Mesothelial cell of epicardium (in vitro differentiated cells): ENCODE data around the gene RAMP3. TPM values are rescaled to one million over a fixed set of nuclear protein-coding genes. Genes with fewer than 3 reads are reported as not detected.

Experiments
- DNase-seq, 2 experiments: peaks; one replicate each; pipeline ENCODE4 v3.0.0; 2021; ENCODE audit warnings: low spot score in 2 of 2; ENCODE audit not compliant: unreplicated experiment in 2 of 2
- H3K27ac Mint-ChIP-seq: 2 replicates; pipeline ENCODE4 v1.8.0; 2021; ENCODE audit warnings: mixed read lengths
- H3K27me3 Mint-ChIP-seq: 2 replicates; pipeline ENCODE4 v1.8.0; 2021; ENCODE audit warnings: low read depth, mixed read lengths
- H3K36me3 Mint-ChIP-seq: 2 replicates; pipeline ENCODE4 v1.8.0; 2021; ENCODE audit warnings: mixed read lengths
- H3K4me1 Mint-ChIP-seq: 2 replicates; pipeline ENCODE4 v1.8.0; 2021; ENCODE audit warnings: mixed read lengths
- H3K4me3 Mint-ChIP-seq: 2 replicates; pipeline ENCODE4 v1.8.0; 2021; ENCODE audit warnings: mild to moderate bottlenecking, moderate library complexity, mixed read lengths
- H3K9me3 Mint-ChIP-seq: 2 replicates; pipeline ENCODE4 v1.8.0; 2021; ENCODE audit warnings: mixed read lengths
- total RNA-seq: library from RNA; stranded (reverse); gene quantifications from 3 replicates; pipeline ENCODE4 v1.2.1, GENCODE V29; 2021
- TF ChIP-seq, protein P1 (sequence below): fragments of 200-600 bp; sonication (generic); IDR thresholded peaks from one replicate; pipeline ENCODE4 v1.5.0; 2021; ENCODE audit warnings: antibody characterized with exemption; ENCODE audit not compliant: unreplicated experiment

RAMP3 gene
- total RNA-seq, 1 donor from 2014 or later, result not detected

DNA sequence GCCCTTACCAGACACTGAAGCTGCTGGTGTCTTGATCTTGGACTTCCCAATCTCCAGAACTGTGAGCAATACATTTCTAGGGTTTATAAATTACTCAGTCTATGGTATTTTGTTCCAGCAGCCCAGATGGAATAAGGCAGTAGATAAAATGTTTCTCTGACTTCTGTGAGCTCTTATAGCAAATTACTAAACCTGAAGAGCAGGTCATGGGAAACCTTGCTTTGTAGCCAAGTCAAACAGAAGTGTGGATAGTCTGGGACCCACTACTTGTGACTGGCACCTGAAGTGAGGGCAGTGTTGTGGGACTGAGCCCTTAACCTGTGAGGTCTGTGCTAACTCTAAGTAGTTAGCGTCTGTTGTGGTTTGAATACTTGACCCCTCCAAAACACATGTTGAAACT, 41.5 kb upstream of the RAMP3 start:
- Mint-ChIP-seq H3K27me3 (peaks cover 45% of the 10 kb centered on the region), H3K36me3 (no peaks in the 10 kb centered on the region), H3K27ac (no peak overlapping the region), H3K9me3 (no peaks in the 10 kb centered on the region), H3K4me3 (no peak overlapping the region), H3K4me1 (peaks cover 15% of the 10 kb centered on the region)
- no peak for DNase-seq
- TF ChIP-seq, protein P1, sequence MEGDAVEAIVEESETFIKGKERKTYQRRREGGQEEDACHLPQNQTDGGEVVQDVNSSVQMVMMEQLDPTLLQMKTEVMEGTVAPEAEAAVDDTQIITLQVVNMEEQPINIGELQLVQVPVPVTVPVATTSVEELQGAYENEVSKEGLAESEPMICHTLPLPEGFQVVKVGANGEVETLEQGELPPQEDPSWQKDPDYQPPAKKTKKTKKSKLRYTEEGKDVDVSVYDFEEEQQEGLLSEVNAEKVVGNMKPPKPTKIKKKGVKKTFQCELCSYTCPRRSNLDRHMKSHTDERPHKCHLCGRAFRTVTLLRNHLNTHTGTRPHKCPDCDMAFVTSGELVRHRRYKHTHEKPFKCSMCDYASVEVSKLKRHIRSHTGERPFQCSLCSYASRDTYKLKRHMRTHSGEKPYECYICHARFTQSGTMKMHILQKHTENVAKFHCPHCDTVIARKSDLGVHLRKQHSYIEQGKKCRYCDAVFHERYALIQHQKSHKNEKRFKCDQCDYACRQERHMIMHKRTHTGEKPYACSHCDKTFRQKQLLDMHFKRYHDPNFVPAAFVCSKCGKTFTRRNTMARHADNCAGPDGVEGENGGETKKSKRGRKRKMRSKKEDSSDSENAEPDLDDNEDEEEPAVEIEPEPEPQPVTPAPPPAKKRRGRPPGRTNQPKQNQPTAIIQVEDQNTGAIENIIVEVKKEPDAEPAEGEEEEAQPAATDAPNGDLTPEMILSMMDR, result no peak

DNA sequence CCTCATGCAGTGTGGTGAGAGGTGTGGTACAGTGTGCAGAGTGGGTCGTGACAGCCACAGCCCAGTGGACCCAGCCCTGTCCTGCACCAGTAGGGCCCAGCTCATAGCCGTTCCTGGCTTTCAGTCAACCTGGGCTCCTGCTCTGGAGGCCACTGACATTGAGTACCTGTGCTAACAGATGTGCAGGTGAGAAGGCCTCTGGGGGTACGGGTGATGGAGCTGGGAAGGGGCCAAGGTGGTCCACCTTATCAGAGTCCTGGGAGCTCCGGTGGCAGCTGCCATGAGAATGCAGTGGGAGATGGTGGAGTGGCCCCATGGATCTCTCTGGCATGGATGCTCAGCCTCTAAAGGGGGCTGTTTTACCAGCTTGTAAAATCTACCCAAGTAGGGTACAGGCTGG, 40.0 kb upstream of the RAMP3 start:
- DNase-seq, result no peak
- TF ChIP-seq, protein P1, result no peak
- H3K4me1 Mint-ChIP-seq, result peaks cover 5% of the 10 kb centered on the region
- H3K4me3 Mint-ChIP-seq, result no peak overlapping the region
- no peaks in the 10 kb centered on the region for H3K9me3 Mint-ChIP-seq
- peaks cover 45% of the 10 kb centered on the region for H3K27me3 Mint-ChIP-seq
- no peak overlapping the region for H3K27ac Mint-ChIP-seq
- no peaks in the 10 kb centered on the region for H3K36me3 Mint-ChIP-seq

DNA sequence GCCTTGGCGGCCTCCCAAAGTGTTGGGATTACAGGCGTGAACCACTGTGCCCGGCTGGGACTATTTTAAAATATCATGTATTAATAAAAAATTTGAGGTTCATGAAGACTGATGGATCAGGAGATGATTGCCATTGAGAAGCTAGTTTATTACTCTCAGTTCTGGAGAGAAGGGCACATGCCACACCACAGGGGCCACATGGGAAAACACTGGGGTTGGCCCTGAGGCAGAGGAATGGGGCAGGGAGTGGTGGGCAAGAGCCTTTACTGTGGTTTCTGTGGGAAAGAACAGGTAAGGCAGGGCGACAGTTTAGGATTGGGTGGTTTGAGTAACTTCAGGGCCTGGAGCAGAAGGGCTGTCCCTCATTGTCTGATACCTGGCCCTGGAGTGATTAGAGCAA, 39.3 kb upstream of the RAMP3 start:
- Mint-ChIP-seq H3K4me3 (no peak overlapping the region), H3K27me3 (peaks cover 45% of the 10 kb centered on the region), H3K36me3 (no peaks in the 10 kb centered on the region)

DNA sequence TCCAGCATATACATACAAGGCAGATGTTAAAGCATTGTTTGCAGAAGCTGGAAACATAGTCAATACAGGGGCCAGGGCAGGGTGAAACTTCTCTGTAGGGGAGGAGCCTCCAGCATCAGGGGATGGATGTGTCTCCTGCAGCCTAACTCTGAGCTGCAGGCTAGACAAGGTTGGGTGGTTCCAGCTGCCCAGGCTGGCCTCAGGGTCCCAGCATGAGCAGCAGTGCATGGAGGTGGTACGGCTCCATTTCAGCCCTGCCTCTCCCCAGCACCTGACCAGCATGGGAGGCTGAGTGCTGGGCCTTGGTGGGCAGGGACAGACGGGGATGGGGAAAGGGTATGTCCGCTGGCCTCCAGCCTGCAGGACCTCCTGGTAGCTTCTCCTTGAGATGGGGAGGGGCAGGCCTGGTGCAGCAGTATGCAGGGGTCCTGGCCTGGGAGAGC, 38.7 kb upstream of the RAMP3 start:
- H3K9me3 Mint-ChIP-seq, result no peaks in the 10 kb centered on the region
- H3K4me1 Mint-ChIP-seq, result no peaks in the 10 kb centered on the region
- no peak overlapping the region for H3K27ac Mint-ChIP-seq
- H3K4me3 Mint-ChIP-seq, result no peak overlapping the region
- DNase-seq, result no peak
- TF ChIP-seq, protein P1, result no peak
- H3K27me3 Mint-ChIP-seq, result peaks cover 43% of the 10 kb centered on the region
- no peaks in the 10 kb centered on the region for H3K36me3 Mint-ChIP-seq

More for the DNA sequence above, 39.3 kb upstream of the RAMP3 start:
- no peak overlapping the region for H3K27ac Mint-ChIP-seq
- no peak for DNase-seq
- TF ChIP-seq, protein P1, result no peak
- H3K4me1 Mint-ChIP-seq, result no peaks in the 10 kb centered on the region
- H3K9me3 Mint-ChIP-seq, result no peaks in the 10 kb centered on the region

DNA sequence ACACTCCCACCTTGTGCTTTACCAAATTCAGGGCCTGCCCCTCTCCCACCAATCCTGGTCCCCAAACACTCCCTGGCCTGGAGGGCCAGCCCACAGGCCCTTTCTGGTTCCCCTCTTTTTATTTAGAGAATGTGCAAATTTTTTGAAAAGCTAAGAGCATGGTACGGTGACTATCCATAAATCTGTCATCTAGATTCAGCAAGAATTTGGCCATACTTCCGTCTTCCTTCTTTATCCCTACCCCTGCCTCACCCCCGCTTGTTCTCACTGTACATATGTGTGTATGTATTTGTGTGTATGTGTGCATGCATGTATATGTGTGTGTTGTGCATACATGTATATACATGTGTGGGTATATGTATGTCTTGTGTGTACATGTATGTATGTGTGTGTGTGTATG, 38.0 kb upstream of the RAMP3 start:
- Mint-ChIP-seq H3K27me3 (peaks cover 37% of the 10 kb centered on the region), H3K4me1 (no peaks in the 10 kb centered on the region), H3K27ac (no peak overlapping the region), H3K4me3 (no peak overlapping the region), H3K36me3 (no peaks in the 10 kb centered on the region), H3K9me3 (no peaks in the 10 kb centered on the region)
- TF ChIP-seq, protein P1, result no peak
- DNase-seq, result no peak
